Measurements from ENCODE around the gene TCF12.

The TCF12 gene

DNA sequence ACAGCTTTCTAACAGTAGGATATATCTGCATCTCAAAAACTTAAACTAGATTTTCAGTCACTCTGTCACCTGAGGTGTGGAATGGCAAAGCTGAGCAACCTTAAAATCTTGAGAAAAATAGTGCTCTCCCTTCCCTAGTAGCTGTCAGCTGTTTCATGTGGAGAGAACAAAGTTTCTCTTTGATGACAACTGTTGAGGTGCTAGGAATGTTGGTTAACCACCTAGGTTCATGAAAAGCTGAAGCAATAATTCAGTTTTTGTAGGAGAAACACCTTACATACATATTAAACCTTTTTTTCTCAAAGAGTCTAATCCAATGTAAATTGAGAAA is 40.8 kb downstream of the TCF12 start:
- H3K4me2 ChIP-seq (ENCODE audit: low read length): no peak overlapping the region
- H3K27ac ChIP-seq: no peak overlapping the region
- H3K27me3 ChIP-seq (ENCODE audit: control insufficient read depth, insufficient read depth, low read length): no peaks in the 10 kb centered on the region
- no peaks in the 10 kb centered on the region for H3K36me3 ChIP-seq (ENCODE audit: control insufficient read depth, insufficient read depth, low read length)
- peaks cover 6% of the 10 kb centered on the region for H3K79me2 ChIP-seq
- no peak overlapping the region for H3K4me3 ChIP-seq (ENCODE audit: low read depth, low read length)
- peaks cover 3% of the 10 kb centered on the region for H3K4me1 ChIP-seq
- no peak overlapping the region for H2AFZ ChIP-seq
- no peak overlapping the region for H3K9ac ChIP-seq
- no peak for TF ChIP-seq CTCF (IDR thresholded peaks at IDR 0.05)
- H3K9me3 ChIP-seq (ENCODE audit: control insufficient read depth, low read length): no peaks in the 10 kb centered on the region

GRCh38 chr15:56960116-56960515 is 41.7 kb downstream of the TCF12 start:
- no peaks in the 10 kb centered on the region for H3K36me3 ChIP-seq (ENCODE audit: control insufficient read depth, insufficient read depth, low read length)
- H3K4me3 ChIP-seq (ENCODE audit: low read depth, low read length): no peak overlapping the region
- H3K27me3 ChIP-seq (ENCODE audit: control insufficient read depth, insufficient read depth, low read length): no peaks in the 10 kb centered on the region
- H3K9me3 ChIP-seq (ENCODE audit: control insufficient read depth, low read length): no peaks in the 10 kb centered on the region
- H3K4me2 ChIP-seq (ENCODE audit: low read length): no peak overlapping the region
- no peak overlapping the region for H3K9ac ChIP-seq
- peaks cover 3% of the 10 kb centered on the region for H3K79me2 ChIP-seq
- H3K4me1 ChIP-seq: peaks cover 5% of the 10 kb centered on the region
- H3K27ac ChIP-seq: no peak overlapping the region
- H2AFZ ChIP-seq: no peak overlapping the region
- TF ChIP-seq CTCF (IDR thresholded peaks at IDR 0.05): no peak

DNA sequence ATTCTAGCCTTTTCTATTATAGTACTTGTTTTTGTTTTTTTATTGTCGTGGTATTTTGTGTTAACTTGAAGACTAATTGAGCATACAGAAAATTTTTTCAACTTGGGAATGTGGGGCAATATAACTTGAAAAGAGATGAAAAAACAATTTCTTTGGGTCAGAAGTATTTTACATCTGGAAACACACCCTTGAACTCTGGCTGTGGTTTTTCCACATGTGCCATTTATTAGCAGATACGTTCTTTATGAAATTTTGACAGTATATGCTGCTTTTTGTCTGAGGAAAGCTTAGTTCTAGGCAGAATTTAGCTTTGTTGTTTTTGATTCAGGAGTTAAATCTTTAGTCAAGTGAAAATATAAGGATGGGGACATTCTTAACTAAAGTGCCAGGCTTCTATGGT is 44.7 kb downstream of the TCF12 start:
- peaks cover 8% of the 10 kb centered on the region for H3K4me1 ChIP-seq
- H3K79me2 ChIP-seq: peaks cover 6% of the 10 kb centered on the region
- H3K27me3 ChIP-seq (ENCODE audit: control insufficient read depth, insufficient read depth, low read length): no peaks in the 10 kb centered on the region
- H3K4me3 ChIP-seq (ENCODE audit: low read depth, low read length): no peak overlapping the region
- no peak overlapping the region for H3K27ac ChIP-seq
- no peak overlapping the region for H3K9ac ChIP-seq
- no peaks in the 10 kb centered on the region for H3K36me3 ChIP-seq (ENCODE audit: control insufficient read depth, insufficient read depth, low read length)
- H2AFZ ChIP-seq: no peak overlapping the region
- no peaks in the 10 kb centered on the region for H3K9me3 ChIP-seq (ENCODE audit: control insufficient read depth, low read length)
- H3K4me2 ChIP-seq (ENCODE audit: low read length): no peak overlapping the region
- TF ChIP-seq CTCF (IDR thresholded peaks at IDR 0.05): no peak

DNA sequence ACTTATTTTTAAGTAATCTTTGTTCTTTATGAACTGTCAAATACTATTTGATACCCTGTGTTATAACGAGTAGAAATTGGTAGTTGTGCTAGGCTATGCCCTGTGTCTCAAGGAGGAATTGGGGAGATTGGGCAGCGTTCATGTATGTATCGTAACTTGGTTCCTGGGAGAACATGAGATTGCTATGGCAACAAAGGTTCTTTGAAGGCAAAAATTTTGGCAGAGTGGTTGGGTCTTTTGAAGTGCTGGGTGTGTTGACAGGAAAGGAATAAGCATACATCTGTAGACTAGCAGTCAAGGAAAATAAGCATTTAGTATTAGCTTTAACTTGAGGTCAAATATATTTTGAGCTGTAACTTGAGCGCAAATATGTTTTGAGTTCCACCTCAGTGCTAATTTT is 45.3 kb downstream of the TCF12 start:
- TF ChIP-seq CTCF (IDR thresholded peaks at IDR 0.05): no peak
- no peaks in the 10 kb centered on the region for H3K27me3 ChIP-seq (ENCODE audit: control insufficient read depth, insufficient read depth, low read length)
- peak overlapping the region; percentile 24 for H3K4me2 ChIP-seq (ENCODE audit: low read length)
- H3K79me2 ChIP-seq: peaks cover 10% of the 10 kb centered on the region
- H3K27ac ChIP-seq: peak overlapping the region; percentile 30
- no peak overlapping the region for H2AFZ ChIP-seq
- no peak overlapping the region for H3K9ac ChIP-seq
- no peaks in the 10 kb centered on the region for H3K36me3 ChIP-seq (ENCODE audit: control insufficient read depth, insufficient read depth, low read length)
- no peaks in the 10 kb centered on the region for H3K9me3 ChIP-seq (ENCODE audit: control insufficient read depth, low read length)
- peaks cover 10% of the 10 kb centered on the region for H3K4me1 ChIP-seq
- H3K4me3 ChIP-seq (ENCODE audit: low read depth, low read length): peak overlapping the region; percentile 6

GRCh38 chr15:56964182-56964581 is 45.7 kb downstream of the TCF12 start:
- peaks cover 11% of the 10 kb centered on the region for H3K4me1 ChIP-seq
- H3K9ac ChIP-seq: no peak overlapping the region

More at GRCh38 chr15:56964182-56964581, 45.7 kb downstream of the TCF12 start:
- Histone ChIP-seq H3K9me3 (ENCODE audit: control insufficient read depth, low read length) (no peaks in the 10 kb centered on the region), H3K79me2 (peaks cover 13% of the 10 kb centered on the region), H2AFZ (no peak overlapping the region), H3K27ac (peak overlapping the region; percentile 30), H3K4me2 (ENCODE audit: low read length) (peak overlapping the region; percentile 33), H3K4me3 (ENCODE audit: low read depth, low read length) (peak overlapping the region; percentile 6), H3K36me3 (ENCODE audit: control insufficient read depth, insufficient read depth, low read length) (no peaks in the 10 kb centered on the region), H3K27me3 (ENCODE audit: control insufficient read depth, insufficient read depth, low read length) (no peaks in the 10 kb centered on the region)
- no peak for TF ChIP-seq CTCF (IDR thresholded peaks at IDR 0.05)
